WTC11 (cell line): ENCODE measurements around the gene GAREM2. TPM values are rescaled to one million over a fixed set of nuclear protein-coding genes. Genes with fewer than 3 reads are reported as not detected.

Source experiments
- ATAC-seq: fragments of 200-7000 bp; cut with Tn5 transposase; 2 replicates; pipeline ENCODE4 v1.10.0; 2021; ENCODE audit warnings: mild to moderate bottlenecking, moderate library complexity
- CTCF ChIA-PET: fragments of 300-600 bp; sonication (Branson Sonifier 250); formaldehyde crosslinking; loops from one replicate; lab custom pipeline; 2021; ENCODE audit warnings: antibody characterized with exemption; lab: Charles Lee
- POLR2A ChIA-PET: fragments of 350-600 bp; sonication (Branson Sonifier 250); formaldehyde crosslinking; loops from one replicate; lab custom pipeline; 2021; ENCODE audit warnings: antibody characterized with exemption; lab: Charles Lee
- DNase-seq: peaks from one replicate; pipeline ENCODE4 v3.0.0; 2021; ENCODE audit warnings: low spot score
- H3K27ac Mint-ChIP-seq: 2 replicates; pipeline ENCODE4 v1.8.0; 2021; ENCODE audit warnings: mixed read lengths
- H3K27me3 Mint-ChIP-seq: 2 replicates; pipeline ENCODE4 v1.8.0; 2021; ENCODE audit warnings: low read depth, mild to moderate bottlenecking, moderate library complexity, mixed read lengths
- H3K36me3 Mint-ChIP-seq: 2 replicates; pipeline ENCODE4 v1.8.0; 2021; ENCODE audit warnings: mixed read lengths
- H3K4me1 Mint-ChIP-seq: 2 replicates; pipeline ENCODE4 v1.8.0; 2022; ENCODE audit warnings: mixed read lengths
- H3K4me3 Mint-ChIP-seq: 2 replicates; pipeline ENCODE4 v1.8.0; 2021; ENCODE audit warnings: mild to moderate bottlenecking, moderate library complexity, mixed read lengths
- H3K9me3 Mint-ChIP-seq: 2 replicates; pipeline ENCODE4 v1.8.0; 2021; ENCODE audit warnings: mixed read lengths
- ELF4 ChIP-seq: sonication (generic); formaldehyde crosslinking; IDR thresholded peaks from 2 replicates; pipeline ENCODE4 v1.8.1; 2022; ENCODE audit warnings: low read depth, mild to moderate bottlenecking, moderate library complexity, missing genetic modification reagents
- ETV6 ChIP-seq: sonication (generic); formaldehyde crosslinking; IDR thresholded peaks from 2 replicates; pipeline ENCODE4 v1.8.1; 2022; ENCODE audit warnings: mild to moderate bottlenecking, missing genetic modification reagents
- FOXP4 ChIP-seq: sonication (generic); formaldehyde crosslinking; IDR thresholded peaks from 2 replicates; pipeline ENCODE4 v1.8.0; 2022; ENCODE audit warnings: mild to moderate bottlenecking, missing genetic modification reagents
- GRHL2 ChIP-seq: fragments of 250-450 bp; sonication (Bioruptor Pico); IDR thresholded peaks from 2 replicates; pipeline ENCODE4 v1.8.0; 2022; ENCODE audit warnings: mild to moderate bottlenecking, moderate library complexity; ENCODE audit not compliant: insufficient replicate concordance, severe bottlenecking
- NR2C2 ChIP-seq: sonication (generic); formaldehyde crosslinking; IDR thresholded peaks from 2 replicates; pipeline ENCODE4 v1.8.0; 2022; ENCODE audit warnings: mild to moderate bottlenecking, missing genetic modification reagents
- PRDM15 ChIP-seq: sonication (generic); formaldehyde crosslinking; IDR thresholded peaks from 2 replicates; pipeline ENCODE4 v1.8.0; 2022; ENCODE audit warnings: missing genetic modification reagents
- PREB ChIP-seq: sonication (generic); formaldehyde crosslinking; IDR thresholded peaks from 2 replicates; pipeline ENCODE4 v1.8.1; 2022; ENCODE audit warnings: mild to moderate bottlenecking, missing genetic modification reagents, moderate library complexity, borderline replicate concordance
- RELA ChIP-seq: sonication (generic); formaldehyde crosslinking; IDR thresholded peaks from 2 replicates; pipeline ENCODE4 v1.8.1; 2022; ENCODE audit warnings: missing genetic modification reagents, mild to moderate bottlenecking, borderline replicate concordance
- SMAD3 ChIP-seq: sonication (generic); formaldehyde crosslinking; IDR thresholded peaks from 2 replicates; pipeline ENCODE4 v1.8.0; 2022; ENCODE audit warnings: missing genetic modification reagents, mild to moderate bottlenecking, borderline replicate concordance
- SP1 ChIP-seq: sonication (generic); formaldehyde crosslinking; conservative IDR thresholded peaks from 2 replicates; pipeline ENCODE4 v1.8.1; 2022; ENCODE audit warnings: missing genetic modification reagents
- TP53 ChIP-seq: sonication (generic); formaldehyde crosslinking; IDR thresholded peaks from 2 replicates; pipeline ENCODE4 v1.8.1; 2023; ENCODE audit warnings: mild to moderate bottlenecking, missing genetic modification reagents
- ZNF138 ChIP-seq: sonication (generic); formaldehyde crosslinking; conservative IDR thresholded peaks from 2 replicates; pipeline ENCODE4 v1.8.1; 2022; ENCODE audit warnings: mild to moderate bottlenecking, moderate library complexity, missing genetic modification reagents
- ZNF416 ChIP-seq: fragments of 250-450 bp; sonication (Bioruptor Pico); IDR thresholded peaks from 2 replicates; pipeline ENCODE4 v1.9.0; 2021; ENCODE audit warnings: mild to moderate bottlenecking, inconsistent platforms
- ZNF423 ChIP-seq: fragments of 250-450 bp; sonication (Bioruptor Pico); IDR thresholded peaks from 2 replicates; pipeline ENCODE4 v2.1.2; 2022; ENCODE audit warnings: mild to moderate bottlenecking, moderate library complexity
- ZNF512 ChIP-seq: sonication (generic); formaldehyde crosslinking; IDR thresholded peaks from 2 replicates; pipeline ENCODE4 v1.8.1; 2022; ENCODE audit warnings: missing genetic modification reagents, borderline replicate concordance
- ZNF671 ChIP-seq: fragments of 250-450 bp; sonication (Bioruptor Pico); IDR thresholded peaks from 2 replicates; pipeline ENCODE4 v1.8.0; 2021; ENCODE audit warnings: mild to moderate bottlenecking
- total RNA-seq: library from RNA; stranded (reverse); gene quantifications from 3 replicates; pipeline ENCODE4 v1.2.3, GENCODE V29; 2021
- TF ChIP-seq, protein P1 (sequence below): sonication (generic); formaldehyde crosslinking; IDR thresholded peaks from 2 replicates; pipeline ENCODE4 v1.8.0; 2023; ENCODE audit warnings: missing genetic modification reagents, mild to moderate bottlenecking, borderline replicate concordance

GAREM2 gene
- total RNA-seq, 1 experiment from 2014 or later = 17.4 TPM

GRCh38 chr2:26175466-26176278 lies 2.8 kb downstream of the GAREM2 start:
- Mint-ChIP-seq H3K27me3 (peaks cover 11% of the 10 kb centered on the region), H3K27ac (no peak overlapping the region), H3K4me1 (peaks cover 19% of the 10 kb centered on the region), H3K9me3 (no peaks in the 10 kb centered on the region), H3K4me3 (no peak overlapping the region), H3K36me3 (no peaks in the 10 kb centered on the region)
- ATAC-seq = no peak
- POLR2A ChIA-PET = no interaction called here
- DNase-seq = no peak
- CTCF ChIA-PET = interaction anchor here (1.1 to 2.5 kb wide), 3 partner anchors 9 to 327 kb away, joined by 3 to 24 read pairs (median 5); no protein-coding TSS in a partner anchor
- no peak for TF ChIP-seq ZNF512 (CRISPR knock-in tag)
- TF ChIP-seq ZNF671 (CRISPR knock-in tag) = no peak
- TF ChIP-seq RELA = no peak
- TF ChIP-seq ELF4 (CRISPR knock-in tag) = no peak
- no peak for TF ChIP-seq PRDM15 (CRISPR knock-in tag)
- no peak for TF ChIP-seq PREB (CRISPR knock-in tag)
- no peak for TF ChIP-seq SMAD3 (CRISPR knock-in tag)
- TF ChIP-seq NR2C2 (CRISPR knock-in tag) = no peak
- TF ChIP-seq TP53 (CRISPR knock-in tag) = no peak
- no peak for TF ChIP-seq GRHL2 (CRISPR knock-in tag)
- no peak for TF ChIP-seq FOXP4 (CRISPR knock-in tag)
- no peak for TF ChIP-seq SP1 (CRISPR knock-in tag)
- no peak for TF ChIP-seq ETV6 (CRISPR knock-in tag)
- no peak for TF ChIP-seq ZNF416 (CRISPR knock-in tag)
- TF ChIP-seq, protein P1, sequence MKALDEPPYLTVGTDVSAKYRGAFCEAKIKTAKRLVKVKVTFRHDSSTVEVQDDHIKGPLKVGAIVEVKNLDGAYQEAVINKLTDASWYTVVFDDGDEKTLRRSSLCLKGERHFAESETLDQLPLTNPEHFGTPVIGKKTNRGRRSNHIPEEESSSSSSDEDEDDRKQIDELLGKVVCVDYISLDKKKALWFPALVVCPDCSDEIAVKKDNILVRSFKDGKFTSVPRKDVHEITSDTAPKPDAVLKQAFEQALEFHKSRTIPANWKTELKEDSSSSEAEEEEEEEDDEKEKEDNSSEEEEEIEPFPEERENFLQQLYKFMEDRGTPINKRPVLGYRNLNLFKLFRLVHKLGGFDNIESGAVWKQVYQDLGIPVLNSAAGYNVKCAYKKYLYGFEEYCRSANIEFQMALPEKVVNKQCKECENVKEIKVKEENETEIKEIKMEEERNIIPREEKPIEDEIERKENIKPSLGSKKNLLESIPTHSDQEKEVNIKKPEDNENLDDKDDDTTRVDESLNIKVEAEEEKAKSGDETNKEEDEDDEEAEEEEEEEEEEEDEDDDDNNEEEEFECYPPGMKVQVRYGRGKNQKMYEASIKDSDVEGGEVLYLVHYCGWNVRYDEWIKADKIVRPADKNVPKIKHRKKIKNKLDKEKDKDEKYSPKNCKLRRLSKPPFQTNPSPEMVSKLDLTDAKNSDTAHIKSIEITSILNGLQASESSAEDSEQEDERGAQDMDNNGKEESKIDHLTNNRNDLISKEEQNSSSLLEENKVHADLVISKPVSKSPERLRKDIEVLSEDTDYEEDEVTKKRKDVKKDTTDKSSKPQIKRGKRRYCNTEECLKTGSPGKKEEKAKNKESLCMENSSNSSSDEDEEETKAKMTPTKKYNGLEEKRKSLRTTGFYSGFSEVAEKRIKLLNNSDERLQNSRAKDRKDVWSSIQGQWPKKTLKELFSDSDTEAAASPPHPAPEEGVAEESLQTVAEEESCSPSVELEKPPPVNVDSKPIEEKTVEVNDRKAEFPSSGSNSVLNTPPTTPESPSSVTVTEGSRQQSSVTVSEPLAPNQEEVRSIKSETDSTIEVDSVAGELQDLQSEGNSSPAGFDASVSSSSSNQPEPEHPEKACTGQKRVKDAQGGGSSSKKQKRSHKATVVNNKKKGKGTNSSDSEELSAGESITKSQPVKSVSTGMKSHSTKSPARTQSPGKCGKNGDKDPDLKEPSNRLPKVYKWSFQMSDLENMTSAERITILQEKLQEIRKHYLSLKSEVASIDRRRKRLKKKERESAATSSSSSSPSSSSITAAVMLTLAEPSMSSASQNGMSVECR = no peak
- no peak for TF ChIP-seq ZNF423 (CRISPR knock-in tag)
- no peak for TF ChIP-seq ZNF138 (CRISPR knock-in tag)
